IPS-NIHi7 (cell line): ENCODE measurements around the gene PPP5C.
"Not testable (repeated sequence)": the region's sequence is repeated elsewhere in the genome, so short reads cannot be mapped to it uniquely, and the experiment has no call there.

ENCODE experiments used
- DNase-seq: peaks from one replicate; pipeline ENCODE4 v3.0.0; 2012; ENCODE audit warnings: mixed read lengths; ENCODE audit errors: extremely low spot score

The PPP5C gene

GRCh38 chr19:46433470-46433869 is 86.6 kb downstream of the PPP5C start:
- not testable (repeated sequence) for DNase-seq

DNA sequence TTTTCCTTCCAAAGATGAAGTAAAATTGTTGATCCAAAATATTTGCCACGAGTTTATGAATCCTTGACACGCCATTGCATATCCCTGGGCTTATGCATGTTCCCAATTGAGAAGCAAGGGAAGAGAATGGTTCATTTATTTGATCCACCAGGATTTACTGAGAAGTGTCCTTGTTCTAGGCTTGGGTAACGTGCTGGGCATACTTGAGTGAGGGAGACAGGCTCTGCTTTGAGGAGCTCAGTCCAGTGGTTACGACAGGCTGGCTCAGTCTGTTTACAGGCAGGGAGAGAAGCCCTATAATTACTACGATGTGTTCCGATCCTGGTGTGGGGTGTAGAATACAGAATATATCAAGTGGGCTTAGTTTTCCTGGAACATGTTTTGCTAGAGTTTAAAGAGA is 88.1 kb downstream of the PPP5C start:
- no peak for DNase-seq

GRCh38 chr19:46435689-46436088 is 88.8 kb downstream of the PPP5C start:
- DNase-seq = not testable (repeated sequence)
